Measurements from ENCODE around the gene PKNOX2.

PKNOX2 gene

DNA sequence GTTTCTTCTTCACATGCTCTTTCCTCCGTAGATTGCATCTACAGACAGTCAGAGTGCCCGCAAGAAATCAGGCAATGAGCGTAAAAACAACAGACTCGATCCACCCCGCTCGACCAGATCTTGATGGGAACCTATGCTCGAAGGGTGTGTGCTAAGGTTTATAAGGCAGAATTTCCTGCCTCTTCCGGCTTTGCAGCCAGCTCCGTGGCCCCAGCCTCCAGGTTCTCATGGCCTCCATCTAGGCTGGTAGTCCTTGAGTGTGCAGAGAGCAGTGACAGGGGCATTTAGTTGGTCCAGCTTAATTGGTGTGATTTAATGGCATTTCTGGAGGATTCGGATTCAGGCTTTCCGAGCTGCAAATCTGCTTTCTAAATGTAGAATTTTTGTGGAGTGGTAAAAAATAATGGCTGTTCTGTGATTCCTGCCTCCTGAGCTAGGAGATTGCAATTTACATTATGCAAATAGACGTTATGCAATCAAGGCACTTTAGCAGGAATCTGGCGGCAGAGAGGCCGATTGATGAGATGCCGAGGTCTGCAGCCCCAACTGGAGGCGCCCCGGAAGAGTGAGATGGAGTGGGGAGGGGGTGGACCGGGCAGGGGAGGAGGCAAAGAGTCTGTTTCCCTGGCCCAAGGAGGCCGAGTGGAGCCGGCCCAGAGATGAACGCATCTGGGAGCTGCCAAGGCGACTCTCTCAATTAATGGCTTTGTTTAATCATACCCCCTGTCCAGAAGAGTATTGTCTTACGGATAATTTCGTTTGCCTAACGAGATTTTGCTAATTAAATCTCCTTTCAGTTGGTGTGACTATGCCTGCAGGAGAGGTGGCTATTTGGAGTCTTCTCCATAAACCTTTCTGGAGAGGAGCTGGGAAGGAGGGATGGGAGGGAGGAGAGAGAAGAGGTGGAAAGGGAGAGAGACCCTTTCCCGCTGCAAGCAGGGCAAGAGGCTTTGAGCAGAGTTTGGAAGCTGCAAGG, 75.3 kb downstream of the PKNOX2 start:
- no peak for DNase-seq (ENCODE audit: low read depth in 1 of 2, low spot score in 1 of 2)
- in situ Hi-C loops (cut with HindIII; ENCODE audit: low pct_unique_long_range_greater_than_20kb, low sequenced_read_pairs) = no loop called here
- no peak for TF ChIP-seq JUND (IDR thresholded peaks at IDR 0.05; ENCODE audit: low read depth)

GRCh38 chr11:125241104-125241503, 76.6 kb downstream of the PKNOX2 start:
- no peak for TF ChIP-seq JUND (IDR thresholded peaks at IDR 0.05; ENCODE audit: low read depth)
- DNase-seq (ENCODE audit: low read depth in 1 of 2, low spot score in 1 of 2) = no peak
- in situ Hi-C loops (cut with HindIII; ENCODE audit: low pct_unique_long_range_greater_than_20kb, low sequenced_read_pairs) = no loop called here

DNA sequence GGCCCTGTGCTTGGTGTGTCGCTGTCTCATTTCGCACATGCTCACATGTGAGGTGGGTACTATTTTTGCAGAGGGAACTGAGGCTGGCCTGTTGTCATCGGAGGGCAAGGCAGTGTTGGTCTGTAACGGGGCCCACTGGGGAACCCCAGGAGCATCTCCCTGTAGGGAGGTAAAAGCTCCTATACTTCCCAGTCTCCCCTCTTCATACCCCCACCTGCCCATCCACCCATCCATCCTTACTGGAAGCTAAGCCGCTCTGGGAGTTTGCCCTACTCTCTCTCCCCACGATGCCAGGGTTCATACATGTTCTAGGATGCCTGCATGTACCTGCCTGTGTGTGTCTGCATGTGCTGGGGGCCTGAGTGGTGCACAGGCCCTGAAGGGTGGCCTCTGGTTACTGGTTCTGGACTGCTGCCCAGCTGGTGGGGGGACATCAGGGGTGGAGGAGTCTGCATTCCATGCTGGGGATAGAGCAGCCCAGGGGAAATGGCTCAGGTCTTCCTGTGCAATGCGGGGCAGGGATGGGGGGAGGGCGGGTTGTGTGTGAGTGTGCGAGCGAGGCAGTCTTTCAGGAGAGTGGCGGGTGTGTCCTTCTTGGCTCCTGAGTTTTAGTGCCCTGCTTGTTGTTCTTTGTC, 77.7 kb downstream of the PKNOX2 start:
- no peak for DNase-seq (ENCODE audit: low read depth in 1 of 2, low spot score in 1 of 2)
- in situ Hi-C loops (cut with HindIII; ENCODE audit: low pct_unique_long_range_greater_than_20kb, low sequenced_read_pairs) = no loop called here
- no peak for TF ChIP-seq JUND (IDR thresholded peaks at IDR 0.05; ENCODE audit: low read depth)

GRCh38 chr11:125244166-125244565, 79.6 kb downstream of the PKNOX2 start:
- no peak for DNase-seq (ENCODE audit: low read depth in 1 of 2, low spot score in 1 of 2)
- no peak for TF ChIP-seq JUND (IDR thresholded peaks at IDR 0.05; ENCODE audit: low read depth)
- in situ Hi-C loops (cut with HindIII; ENCODE audit: low pct_unique_long_range_greater_than_20kb, low sequenced_read_pairs) = no loop called here

GRCh38 chr11:125245299-125245698, 80.7 kb downstream of the PKNOX2 start:
- no peak for DNase-seq (ENCODE audit: low read depth in 1 of 2, low spot score in 1 of 2)
- in situ Hi-C loops (cut with HindIII; ENCODE audit: low pct_unique_long_range_greater_than_20kb, low sequenced_read_pairs) = no loop called here
- no peak for TF ChIP-seq JUND (IDR thresholded peaks at IDR 0.05; ENCODE audit: low read depth)

- in situ Hi-C loops (cut with HindIII; ENCODE audit: low pct_unique_long_range_greater_than_20kb, low sequenced_read_pairs) = no loop called here
- no peak for TF ChIP-seq JUND (IDR thresholded peaks at IDR 0.05; ENCODE audit: low read depth)
- DNase-seq (ENCODE audit: low read depth in 1 of 2, low spot score in 1 of 2) = no peak
Observed at GRCh38 chr11:125247431-125247830, 82.9 kb downstream of the PKNOX2 start.

DNA sequence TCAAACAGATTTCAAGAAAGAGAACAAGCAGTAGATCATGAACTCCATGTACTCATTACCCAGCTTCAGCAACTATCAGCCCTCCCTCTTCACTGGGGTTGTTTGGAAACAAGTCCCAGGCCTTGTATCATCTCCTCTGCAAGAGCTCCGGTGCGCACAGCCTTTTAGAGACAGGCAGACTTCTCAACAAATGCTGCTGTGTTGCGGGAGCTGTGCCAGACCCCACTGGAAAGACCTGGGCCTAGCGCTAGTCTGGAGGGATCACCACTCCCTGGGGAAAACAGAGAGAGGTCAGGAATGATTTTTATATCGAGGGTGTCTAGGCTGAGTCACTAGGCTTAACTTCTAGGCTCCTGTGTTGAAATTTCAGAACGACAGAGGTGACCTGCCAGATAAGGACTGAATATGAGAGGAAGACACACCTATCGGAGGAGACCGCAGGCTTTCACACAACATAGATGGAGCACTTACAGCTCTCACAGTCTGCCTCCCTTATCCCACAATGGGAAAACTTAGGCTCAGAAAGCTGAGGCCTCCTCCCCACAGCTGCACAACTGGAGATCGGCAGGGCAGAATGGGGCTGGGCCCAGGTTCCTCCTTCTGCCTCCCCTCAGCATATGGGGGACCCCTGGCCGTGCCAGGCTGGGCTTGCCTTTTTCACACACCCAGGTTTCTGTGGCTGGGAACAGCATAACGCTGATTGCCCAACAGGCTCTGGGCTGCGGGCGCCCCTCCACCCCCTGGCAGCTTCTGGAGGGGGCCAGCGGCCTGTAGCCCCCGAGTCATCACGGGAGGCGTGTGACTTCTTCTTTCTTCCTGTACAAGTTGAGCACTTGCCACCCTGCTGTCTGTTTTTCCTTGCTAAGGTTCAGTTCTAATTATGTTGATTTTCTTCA, 86.0 kb downstream of the PKNOX2 start:
- in situ Hi-C loops (cut with HindIII; ENCODE audit: low pct_unique_long_range_greater_than_20kb, low sequenced_read_pairs) = no loop called here
- no peak for DNase-seq (ENCODE audit: low read depth in 1 of 2, low spot score in 1 of 2)
- no peak for TF ChIP-seq JUND (IDR thresholded peaks at IDR 0.05; ENCODE audit: low read depth)

DNA sequence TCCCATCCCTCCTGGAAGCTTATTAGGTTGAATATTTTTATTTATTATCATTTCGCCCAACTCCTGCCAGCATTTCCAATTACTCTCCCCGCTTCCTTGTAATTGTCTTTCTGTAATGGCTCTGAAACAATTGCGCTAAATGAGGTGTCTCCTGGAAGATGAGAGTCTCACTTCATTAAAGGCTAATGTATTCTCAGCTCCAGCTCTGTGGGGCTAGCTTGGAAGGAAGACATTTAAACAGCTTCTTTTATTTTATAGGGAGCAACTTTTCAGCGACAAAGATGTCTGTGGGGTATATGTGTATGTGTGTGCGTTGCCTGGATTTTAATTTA, 86.6 kb downstream of the PKNOX2 start:
- in situ Hi-C loops (cut with HindIII; ENCODE audit: low pct_unique_long_range_greater_than_20kb, low sequenced_read_pairs) = no loop called here
- TF ChIP-seq JUND (IDR thresholded peaks at IDR 0.05; ENCODE audit: low read depth) = no peak
- no peak for DNase-seq (ENCODE audit: low read depth in 1 of 2, low spot score in 1 of 2)

DNA sequence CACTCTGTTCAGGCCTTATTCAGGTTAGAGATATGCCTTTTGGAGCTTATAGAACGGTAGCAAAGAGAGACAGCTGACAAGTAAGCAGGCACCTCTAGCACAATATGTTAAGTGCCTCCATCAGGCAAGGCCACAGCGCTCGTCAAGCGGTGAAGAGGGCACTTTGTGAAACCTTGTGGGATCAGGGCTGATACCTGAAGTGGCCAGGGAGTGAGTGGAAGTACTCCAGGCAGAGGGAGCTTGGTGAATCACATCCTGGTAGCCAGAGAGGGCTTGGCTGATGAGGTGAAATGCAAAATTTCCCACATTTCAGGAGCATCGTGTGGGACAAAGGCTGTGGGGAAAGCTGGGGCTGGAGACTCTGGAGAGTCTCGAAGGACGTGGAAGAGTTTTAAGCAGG, 87.4 kb downstream of the PKNOX2 start:
- no peak for DNase-seq (ENCODE audit: low read depth in 1 of 2, low spot score in 1 of 2)
- in situ Hi-C loops (cut with HindIII; ENCODE audit: low pct_unique_long_range_greater_than_20kb, low sequenced_read_pairs) = no loop called here

GRCh38 chr11:125253289-125253688, 88.7 kb downstream of the PKNOX2 start:
- DNase-seq (ENCODE audit: low read depth in 1 of 2, low spot score in 1 of 2) = no peak
- TF ChIP-seq JUND (IDR thresholded peaks at IDR 0.05; ENCODE audit: low read depth) = no peak
- in situ Hi-C loops (cut with HindIII; ENCODE audit: low pct_unique_long_range_greater_than_20kb, low sequenced_read_pairs) = no loop called here

More for the DNA sequence above, 87.4 kb downstream of the PKNOX2 start:
- no peak for TF ChIP-seq JUND (IDR thresholded peaks at IDR 0.05; ENCODE audit: low read depth)

GRCh38 chr11:125253795-125254525, 89.4 kb downstream of the PKNOX2 start:
- in situ Hi-C loops (cut with HindIII; ENCODE audit: low pct_unique_long_range_greater_than_20kb, low sequenced_read_pairs) = no loop called here
- no peak for TF ChIP-seq JUND (IDR thresholded peaks at IDR 0.05; ENCODE audit: low read depth)
- no peak for DNase-seq (ENCODE audit: low read depth in 1 of 2, low spot score in 1 of 2)
